GM18499 (cell line): ENCODE measurements around the gene MAPK9.

Source experiments
- ATAC-seq: cut with Tn5 transposase; IDR thresholded peaks from one replicate; pipeline ENCODE4 v1.9.1; 2021; ENCODE audit warnings: moderate number of reproducible peaks; ENCODE audit not compliant: insufficient read depth, unreplicated experiment

MAPK9 gene

GRCh38 chr5:180297587-180298282 lies 5.9 kb upstream of the MAPK9 start:
- ATAC-seq: no peak

GRCh38 chr5:180296771-180297170 lies 4.9 kb upstream of the MAPK9 start:
- ATAC-seq: no peak

DNA sequence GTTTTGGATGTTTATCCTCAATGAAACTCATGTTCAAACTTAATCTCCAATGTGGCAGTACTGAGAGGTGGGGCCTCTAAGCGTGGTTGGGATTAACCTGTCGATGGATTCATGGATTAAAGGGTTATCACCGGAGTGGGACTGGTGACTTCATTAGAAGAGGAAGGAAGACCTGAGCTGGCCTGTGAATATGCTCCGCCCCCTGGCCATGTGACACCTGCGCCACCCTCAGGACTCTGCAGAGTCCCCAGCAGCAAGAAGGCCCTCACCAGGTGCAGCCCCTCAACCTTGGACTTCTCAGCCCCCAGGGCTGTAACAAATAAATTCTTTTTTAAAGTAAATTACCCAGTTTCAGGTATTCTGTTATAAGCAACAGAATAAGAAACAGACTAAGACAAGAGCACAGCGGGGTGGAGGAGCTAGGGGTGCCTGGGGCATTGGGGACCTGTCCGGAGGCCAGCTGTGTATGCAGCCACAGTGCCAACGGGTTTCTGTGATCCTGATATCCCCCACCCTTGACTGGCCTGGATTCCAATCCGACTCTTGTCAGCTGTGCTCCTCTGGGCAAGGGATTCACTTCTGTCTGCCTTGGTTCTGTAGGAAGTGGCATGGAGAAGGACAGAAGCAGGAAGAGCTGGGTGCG lies 3.2 kb upstream of the MAPK9 start:
- ATAC-seq: no peak

DNA sequence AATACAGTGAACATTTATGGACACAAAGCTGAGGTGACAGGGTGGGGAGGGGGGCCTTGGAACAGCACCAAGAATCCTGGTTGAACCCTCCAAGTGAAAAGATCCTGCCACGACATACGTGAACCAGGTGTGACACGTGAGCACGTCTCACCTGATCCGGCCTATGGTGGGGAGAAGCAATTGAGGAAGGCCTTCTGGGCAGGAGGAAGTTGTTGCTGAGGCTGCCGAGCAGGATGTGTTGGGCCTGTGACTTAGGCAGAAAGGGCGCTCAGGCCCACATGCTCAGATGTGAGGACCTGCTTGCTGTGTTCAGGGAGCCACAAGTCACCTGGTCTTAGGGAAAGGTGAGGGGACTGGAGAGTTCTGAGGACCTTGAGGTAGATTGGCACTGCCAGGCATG lies 2.5 kb upstream of the MAPK9 start:
- no peak for ATAC-seq

- peak; percentile 10 for ATAC-seq
These were observed 496 bp downstream of the MAPK9 start for GRCh38 chr5:180291234-180291940.

GRCh38 chr5:180290568-180291233 lies 1.2 kb downstream of the MAPK9 start:
- ATAC-seq: no peak

- no peak for ATAC-seq
These were observed 1.9 kb downstream of the MAPK9 start for GRCh38 chr5:180289966-180290365.

DNA sequence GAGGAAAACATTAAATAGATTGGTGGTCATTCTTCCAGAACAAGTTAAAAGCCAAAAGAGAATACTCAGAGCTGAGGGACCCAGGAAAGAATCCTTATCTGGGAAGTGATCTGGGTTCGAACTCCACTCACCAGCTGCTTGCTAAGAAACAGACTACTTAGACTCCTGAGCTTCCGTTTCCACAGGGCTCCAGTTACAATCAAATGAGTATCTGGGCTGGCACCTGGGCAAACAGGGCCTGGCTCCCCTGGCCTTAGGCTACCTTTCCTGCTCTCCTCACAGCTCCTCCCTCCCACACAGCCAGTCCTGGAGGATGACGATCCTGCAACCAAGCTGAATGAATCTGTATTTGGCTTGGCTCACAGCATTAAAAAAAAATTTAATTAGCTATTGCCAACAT lies 2.5 kb downstream of the MAPK9 start:
- no peak for ATAC-seq

- no peak for ATAC-seq
These were observed 4.0 kb downstream of the MAPK9 start for GRCh38 chr5:180287868-180288267.

GRCh38 chr5:180287404-180287803 lies 4.5 kb downstream of the MAPK9 start:
- no peak for ATAC-seq

- no peak for ATAC-seq
These were observed 7.7 kb downstream of the MAPK9 start for GRCh38 chr5:180284149-180284548.

DNA sequence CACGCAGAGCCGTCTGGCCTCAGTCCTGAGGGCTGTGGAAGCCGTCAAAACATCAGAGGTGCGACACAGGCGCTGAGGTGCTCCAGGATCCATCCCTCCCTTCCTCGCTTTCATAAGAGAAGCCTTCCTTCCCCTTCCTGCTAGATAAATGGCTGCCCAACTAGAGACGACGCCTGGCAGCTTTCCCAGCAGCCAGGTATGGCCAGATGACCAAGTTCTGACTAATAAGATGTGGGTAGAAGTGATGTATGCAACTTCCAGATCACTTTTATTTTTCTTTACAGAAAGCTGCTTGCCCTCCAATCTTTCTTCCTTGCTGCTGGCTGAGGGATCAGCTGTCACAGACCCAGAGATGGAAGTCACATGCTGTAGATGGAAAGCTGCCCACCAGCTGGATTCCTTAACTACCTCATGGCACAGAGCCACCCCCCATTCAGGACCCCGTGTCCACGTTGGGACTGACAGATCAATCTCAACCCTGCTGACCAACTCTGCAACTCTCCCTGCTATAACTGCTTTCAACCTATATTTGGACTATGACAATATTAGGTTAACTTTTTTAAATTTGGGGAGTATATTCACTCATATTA lies 8.8 kb downstream of the MAPK9 start:
- ATAC-seq: no peak

GRCh38 chr5:180282281-180282680 lies 9.6 kb downstream of the MAPK9 start:
- ATAC-seq: no peak

DNA sequence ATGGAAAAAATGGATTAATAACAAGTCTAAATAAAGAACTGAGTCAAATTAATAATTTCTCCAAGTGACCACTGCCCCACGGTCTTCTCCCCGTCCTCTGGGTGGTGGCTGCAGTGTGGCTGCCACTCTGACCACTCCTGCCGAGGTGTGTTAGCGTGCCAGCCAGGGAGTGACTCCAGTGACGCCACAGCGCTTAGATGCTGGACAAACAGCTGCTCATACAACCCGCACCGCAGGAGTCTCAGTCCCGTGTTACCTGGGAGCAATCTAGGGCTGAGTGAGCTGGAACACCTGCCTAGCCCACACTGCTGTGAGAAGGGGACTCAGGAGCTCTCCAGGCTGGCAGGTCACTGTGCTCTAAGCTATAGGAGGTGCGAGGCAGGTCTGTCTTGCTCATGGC lies 10.2 kb downstream of the MAPK9 start:
- ATAC-seq: no peak

GRCh38 chr5:180274695-180275094 lies 17.2 kb downstream of the MAPK9 start:
- no peak for ATAC-seq

GRCh38 chr5:180271221-180271620 lies 20.7 kb downstream of the MAPK9 start:
- ATAC-seq: no peak

DNA sequence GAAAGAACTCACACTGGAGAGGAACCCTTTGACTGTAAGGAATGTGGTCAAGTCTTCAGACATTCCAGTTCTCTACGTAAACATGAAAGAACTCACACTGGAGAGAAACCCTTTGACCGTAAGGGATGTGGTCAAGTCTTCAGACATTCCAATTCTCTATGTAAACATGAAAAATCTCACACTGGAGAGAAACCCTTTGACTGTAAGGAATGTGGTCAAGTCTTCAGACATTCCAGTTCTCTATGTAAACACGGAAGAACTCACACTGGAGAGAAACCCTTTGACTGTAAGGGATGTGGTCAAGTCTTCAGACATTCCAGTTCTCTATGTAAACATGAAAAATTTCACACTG lies 32.6 kb downstream of the MAPK9 start:
- no peak for ATAC-seq

DNA sequence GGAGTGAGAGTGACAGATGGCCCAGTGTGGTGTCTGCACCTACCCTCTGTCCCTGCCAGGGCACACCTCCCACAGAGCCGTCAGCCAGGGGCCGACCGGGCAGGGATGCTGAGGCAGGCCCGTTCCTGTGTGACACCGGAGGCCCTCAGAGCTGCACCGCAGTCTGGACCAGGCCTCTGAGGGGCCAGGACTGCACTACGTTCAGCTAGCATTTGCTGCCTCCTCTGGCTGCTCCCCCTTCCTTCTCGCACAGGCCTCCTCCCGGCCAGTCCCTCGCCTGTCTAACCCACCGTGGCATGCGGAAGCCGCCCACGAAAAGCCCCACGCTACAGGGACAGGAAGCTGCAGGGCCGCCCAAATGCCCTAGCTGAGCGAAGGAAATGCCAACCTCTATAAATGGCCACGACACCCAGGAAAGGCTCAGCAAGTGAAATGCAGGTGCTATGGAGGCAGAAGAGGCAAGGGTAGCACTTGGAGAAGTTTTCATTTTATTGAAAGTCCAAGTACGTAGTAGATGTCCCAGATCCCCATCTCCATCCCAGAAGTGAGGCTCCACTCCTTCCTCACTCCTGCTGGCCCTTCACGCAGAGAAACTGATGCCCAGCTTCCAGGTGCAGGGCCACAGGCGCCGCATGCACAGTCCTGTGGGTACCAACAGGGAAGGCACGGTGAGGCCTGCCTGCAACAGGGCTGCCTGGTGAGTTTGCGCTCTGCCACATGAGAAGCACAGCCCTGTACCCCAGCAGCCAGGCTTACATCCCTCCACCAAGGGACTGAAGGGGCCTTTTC lies 38.7 kb downstream of the MAPK9 start:
- no peak for ATAC-seq

GRCh38 chr5:180251887-180252286 lies 40.0 kb downstream of the MAPK9 start:
- no peak for ATAC-seq

- no peak for ATAC-seq
These were observed 40.7 kb downstream of the MAPK9 start for GRCh38 chr5:180251141-180251540.
